Tibial artery (tissue), 4 donors: Measurements from ENCODE around the gene CAV3.

Experiments used
- DNase-seq, 2 donors: peaks; one replicate each; pipeline ENCODE4 v3.0.0-alpha.2; 2019
- H3K27ac ChIP-seq, 2 donors: fragments of 200-600 bp; sonication (generic) in 1 of 2; 1 replicate in 1 of 2; 2 replicates in 1 of 2; pipeline ENCODE4 v1.5.1; 2018 to 2019; ENCODE audit warnings: mild to moderate bottlenecking in 1 of 2
- H3K27me3 ChIP-seq, 2 donors: fragments of 200-600 bp; sonication (generic) in 1 of 2; one replicate each; pipeline versions ENCODE4 v1.5.1 to v1.6.0; 2016 to 2019
- H3K36me3 ChIP-seq, 3 donors: fragments of 200-600 bp; sonication (generic) in 2 of 3; one replicate each; pipeline ENCODE4 v1.5.1; 2016 to 2019; ENCODE audit warnings: mild to moderate bottlenecking in 2 of 3
- H3K4me1 ChIP-seq, 4 donors: fragments of 200-600 bp; sonication (generic) in 2 of 4; 1 replicate in 3 of 4; 2 replicates in 1 of 4; pipeline ENCODE4 v1.5.1; 2016 to 2019
- H3K4me3 ChIP-seq, 2 donors: fragments of 200-600 bp; sonication (generic) in 1 of 2; 1 replicate in 1 of 2; 2 replicates in 1 of 2; pipeline ENCODE4 v1.5.1; 2018 to 2019; ENCODE audit warnings: mild to moderate bottlenecking in 2 of 2
- H3K9me3 ChIP-seq, 3 donors: fragments of 200-600 bp; sonication (generic) in 1 of 3; one replicate each; pipeline ENCODE4 v1.5.1; 2016 to 2019
- CTCF ChIP-seq, 2 experiments: fragments of 200-600 bp in 1 of 2; fragments of 450-650 bp in 1 of 2; IDR thresholded peaks; one replicate each; pipeline ENCODE4 v1.5.1; 2017 to 2019; ENCODE audit warnings: antibody characterized with exemption in 2 of 2, mild to moderate bottlenecking in 1 of 2, moderate library complexity in 1 of 2
- intact Hi-C: fragments of 100-400 bp; cut with DNase I; formaldehyde crosslinking; loops from one replicate; pipeline ENCODE4 v1.15.0; 2023; ENCODE audit warnings: low total_unique reads

The CAV3 gene

GRCh38 chr3:8764528-8764927, 30.9 kb downstream of the CAV3 start:
- Histone ChIP-seq H3K9me3 (no peaks in the 10 kb centered on the region), H3K4me1 (peaks cover 0 to 25% (median 21%) of the 10 kb centered on the region in 4 donors), H3K27me3 (peaks cover 0 to 24% of the 10 kb centered on the region in 2 donors), H3K27ac (no peak overlapping the region), H3K36me3 (no peaks in the 10 kb centered on the region), H3K4me3 (no peak overlapping the region)
- DNase-seq = no peak
- intact Hi-C loops = no loop called here
- no peak for TF ChIP-seq CTCF (IDR thresholded peaks at IDR 0.05)

- H3K27ac ChIP-seq = no peak overlapping the region
- H3K9me3 ChIP-seq = no peaks in the 10 kb centered on the region
- no peak for DNase-seq
- no peak for TF ChIP-seq CTCF (IDR thresholded peaks at IDR 0.05)
- H3K36me3 ChIP-seq = no peaks in the 10 kb centered on the region
- peaks cover 0 to 29% (median 21%) of the 10 kb centered on the region in 4 donors for H3K4me1 ChIP-seq
- intact Hi-C loops = no loop called here
- no peak overlapping the region for H3K4me3 ChIP-seq
- H3K27me3 ChIP-seq = peaks cover 0 to 24% of the 10 kb centered on the region in 2 donors
Observed at GRCh38 chr3:8765528-8765927, 31.9 kb downstream of the CAV3 start.

GRCh38 chr3:8766148-8766547, 32.5 kb downstream of the CAV3 start:
- DNase-seq = no peak
- Histone ChIP-seq H3K27ac (no peak overlapping the region), H3K36me3 (no peaks in the 10 kb centered on the region), H3K9me3 (no peaks in the 10 kb centered on the region), H3K4me3 (no peak overlapping the region), H3K4me1 (peaks cover 0 to 29% (median 21%) of the 10 kb centered on the region in 4 donors), H3K27me3 (peaks cover 0 to 24% of the 10 kb centered on the region in 2 donors)
- intact Hi-C loops = no loop called here
- TF ChIP-seq CTCF (IDR thresholded peaks at IDR 0.05) = no peak

GRCh38 chr3:8767256-8767666, 33.7 kb downstream of the CAV3 start:
- peak overlapping the region in 1 of 2 donors; percentile 45 for H3K4me3 ChIP-seq
- peaks cover 0 to 24% of the 10 kb centered on the region in 2 donors for H3K27me3 ChIP-seq
- H3K27ac ChIP-seq = no peak overlapping the region
- intact Hi-C loops = no loop called here
- peaks cover 0 to 29% (median 21%) of the 10 kb centered on the region in 4 donors for H3K4me1 ChIP-seq
- TF ChIP-seq CTCF (IDR thresholded peaks at IDR 0.05) = no peak
- H3K36me3 ChIP-seq = no peaks in the 10 kb centered on the region
- DNase-seq = no peak
- H3K9me3 ChIP-seq = no peaks in the 10 kb centered on the region

GRCh38 chr3:8767667-8768363, 34.2 kb downstream of the CAV3 start:
- Histone ChIP-seq H3K9me3 (no peaks in the 10 kb centered on the region), H3K4me1 (peaks cover 0 to 29% (median 21%) of the 10 kb centered on the region in 4 donors), H3K4me3 (peak overlapping the region; percentile 28 to 45), H3K36me3 (no peaks in the 10 kb centered on the region), H3K27me3 (peaks cover 0 to 24% of the 10 kb centered on the region in 2 donors), H3K27ac (no peak overlapping the region)
- intact Hi-C loops = no loop called here
- no peak for DNase-seq
- no peak for TF ChIP-seq CTCF (IDR thresholded peaks at IDR 0.05)
